Pancreas (tissue), 10 donors: ENCODE measurements around the gene LIMK1. TPM values are rescaled to one million over a fixed set of nuclear protein-coding genes. Genes with fewer than 3 reads are reported as not detected.

Experiments
- ATAC-seq, 4 donors: fragments of 200-7000 bp; cut with Tn5 transposase; one replicate each; pipeline versions ENCODE4 v1.8.0 to v1.9.1; 2020; ENCODE audit warnings: mild to moderate bottlenecking in 4 of 4, moderate library complexity in 4 of 4
- DNase-seq, 6 donors: peaks; one replicate each; pipeline ENCODE4 v3.0.0-alpha.2; 2020
- FAIRE-seq: peaks from 2 replicates; lab custom pipeline; 2012; peaks lifted over from hg19 to GRCh38; lab: Jason Lieb, UNC
- H3K27ac ChIP-seq, 4 donors: fragments of 200-600 bp; sonication (generic); 1 replicate in 3 of 4; 2 replicates in 1 of 4; pipeline versions ENCODE4 v1.5.0 to v1.8.0; 2020
- H3K27me3 ChIP-seq, 4 donors: fragments of 200-600 bp; one replicate each; pipeline ENCODE4 v1.8.0; 2021
- H3K36me3 ChIP-seq, 3 donors: fragments of 200-600 bp; sonication (generic) in 1 of 3; one replicate each; pipeline versions ENCODE4 v1.5.0 to v1.8.0; 2020 to 2021
- H3K4me1 ChIP-seq, 3 donors: fragments of 200-600 bp; one replicate each; pipeline ENCODE4 v1.8.0; 2021
- H3K4me3 ChIP-seq, 4 donors: fragments of 200-600 bp; sonication (generic) in 2 of 4; one replicate each; pipeline versions ENCODE4 v1.5.0 to v1.8.0; 2020 to 2021
- H3K9me3 ChIP-seq, 4 donors: fragments of 200-600 bp; one replicate each; pipeline ENCODE4 v1.8.0; 2021
- WGBS, 2 donors: extraction: QIAGEN DNeasy Blood & Tissue Kit; methylation state at CpG; one replicate each; pipeline ENCODE4 v1.1.7; 2013; 5-methylcytosine and 5-hydroxymethylcytosine counted together
- intact Hi-C, 3 donors: fragments of 100-400 bp; cut with DNase I; formaldehyde crosslinking; loops; one replicate each; pipeline versions ENCODE4 v1.11.1 to v1.14.2; 2022
- polyA plus RNA-seq, 2 donors: library from polyadenylated mRNA; stranded (reverse); fragments of 200-250 nt; gene quantifications; one replicate each; pipeline ENCODE4 v1.2.3, GENCODE V29; 2013
- total RNA-seq, 6 donors: library from RNA; stranded (reverse); fragmentation: NEBNext Ultra II Directional in 4 of 6; extraction: Animal tissue kit (Norgen Biotek cat#: 25700) in 4 of 6; gene quantifications; one replicate each; pipeline versions ENCODE4 v1.2.1 to v1.2.4, GENCODE V29; 2021 to 2023
- TF ChIP-seq, protein P1 (sequence below), 4 donors: fragments of 200-600 bp; sonication (generic) in 3 of 4; IDR thresholded peaks; one replicate each; pipeline versions ENCODE4 v1.5.0 to v1.8.0; 2021; ENCODE audit warnings: antibody characterized with exemption in 4 of 4
- donor health status: healthy with polysubstance abuse.
- donor health status: DM: no; HTN: no; CAD: no; lungs with moderate emphysema.
- donor health status: DM: no; HTN: no; CAD: no.
- donor health status: control.
- donor health status: control.
- donor health status: Bipolar disorder and iron deficiency.
- donor health status: DM: yes; HTN: yes; CAD: no.
- donor health status: DM: no; HTN: no; CAD: no.
- donor health status: DM: no; HTN: no; CAD: no.
- donor health status: DM: yes; HTN: yes; CAD: no.

Gene LIMK1
- total and polyA plus RNA-seq, 8 donors: 4.9 to 22.6 (median 8.5) TPM

DNA sequence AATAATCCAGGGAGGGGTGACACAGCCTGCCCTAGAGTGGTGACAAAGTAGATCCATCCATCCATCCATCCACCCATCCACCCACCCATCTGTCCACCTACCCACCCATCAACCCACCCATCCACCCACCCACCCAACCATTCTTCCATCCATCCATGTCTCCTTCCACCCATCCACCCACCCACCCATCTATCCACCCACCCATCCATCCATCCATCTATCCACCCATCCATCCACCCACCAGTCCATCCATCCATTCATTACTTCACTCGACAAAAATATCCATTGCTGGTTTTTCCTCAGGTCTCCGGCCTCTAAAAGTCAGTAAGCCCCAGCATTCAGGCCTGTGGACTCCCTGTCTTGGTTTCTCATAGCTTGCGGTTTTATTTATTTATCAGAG, 12.5 kb upstream of the LIMK1 start:
- intact Hi-C loops: no loop called here
- TF ChIP-seq, protein P1, sequence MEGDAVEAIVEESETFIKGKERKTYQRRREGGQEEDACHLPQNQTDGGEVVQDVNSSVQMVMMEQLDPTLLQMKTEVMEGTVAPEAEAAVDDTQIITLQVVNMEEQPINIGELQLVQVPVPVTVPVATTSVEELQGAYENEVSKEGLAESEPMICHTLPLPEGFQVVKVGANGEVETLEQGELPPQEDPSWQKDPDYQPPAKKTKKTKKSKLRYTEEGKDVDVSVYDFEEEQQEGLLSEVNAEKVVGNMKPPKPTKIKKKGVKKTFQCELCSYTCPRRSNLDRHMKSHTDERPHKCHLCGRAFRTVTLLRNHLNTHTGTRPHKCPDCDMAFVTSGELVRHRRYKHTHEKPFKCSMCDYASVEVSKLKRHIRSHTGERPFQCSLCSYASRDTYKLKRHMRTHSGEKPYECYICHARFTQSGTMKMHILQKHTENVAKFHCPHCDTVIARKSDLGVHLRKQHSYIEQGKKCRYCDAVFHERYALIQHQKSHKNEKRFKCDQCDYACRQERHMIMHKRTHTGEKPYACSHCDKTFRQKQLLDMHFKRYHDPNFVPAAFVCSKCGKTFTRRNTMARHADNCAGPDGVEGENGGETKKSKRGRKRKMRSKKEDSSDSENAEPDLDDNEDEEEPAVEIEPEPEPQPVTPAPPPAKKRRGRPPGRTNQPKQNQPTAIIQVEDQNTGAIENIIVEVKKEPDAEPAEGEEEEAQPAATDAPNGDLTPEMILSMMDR (IDR thresholded peaks at IDR 0.05): no peak
- H3K36me3 ChIP-seq: no peaks in the 10 kb centered on the region
- no peak for DNase-seq
- no peaks in the 10 kb centered on the region for H3K27me3 ChIP-seq
- no peak overlapping the region for H3K4me3 ChIP-seq
- FAIRE-seq: no peak
- H3K9me3 ChIP-seq: no peaks in the 10 kb centered on the region
- no peaks in the 10 kb centered on the region for H3K4me1 ChIP-seq
- no peak for ATAC-seq
- WGBS, 2 donors: 93 to 94% methylated on average over 3 of the region's 3 CpGs
- no peak overlapping the region for H3K27ac ChIP-seq

DNA sequence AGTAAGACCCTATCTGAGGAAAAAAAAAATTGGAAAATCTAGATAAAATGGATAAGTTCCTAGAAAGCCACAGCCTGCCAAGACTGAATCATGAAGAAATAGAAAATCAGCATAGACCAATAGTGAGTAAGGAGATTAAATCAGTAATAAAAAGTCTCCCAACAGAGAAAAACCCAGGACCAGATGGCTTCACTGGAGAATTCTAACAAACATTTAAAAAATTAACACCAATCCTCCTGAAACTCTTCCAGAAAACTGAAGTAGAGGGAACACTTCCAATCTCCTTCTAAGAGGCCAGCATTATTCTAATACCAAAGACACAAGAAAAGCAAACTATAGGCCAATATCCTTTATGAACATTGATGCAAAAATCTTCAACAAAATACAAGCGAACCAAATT, 8.8 kb upstream of the LIMK1 start:
- Histone ChIP-seq H3K4me1 (no peaks in the 10 kb centered on the region), H3K27me3 (no peaks in the 10 kb centered on the region), H3K36me3 (no peaks in the 10 kb centered on the region), H3K4me3 (no peak overlapping the region), H3K27ac (no peak overlapping the region), H3K9me3 (no peaks in the 10 kb centered on the region)
- ATAC-seq: no peak
- FAIRE-seq: no peak
- intact Hi-C loops: no loop called here
- TF ChIP-seq, protein P1 (IDR thresholded peaks at IDR 0.05): no peak
- DNase-seq: no peak
- WGBS, 2 donors: 89 to 95% methylated on average over 1 of the region's 1 CpG

DNA sequence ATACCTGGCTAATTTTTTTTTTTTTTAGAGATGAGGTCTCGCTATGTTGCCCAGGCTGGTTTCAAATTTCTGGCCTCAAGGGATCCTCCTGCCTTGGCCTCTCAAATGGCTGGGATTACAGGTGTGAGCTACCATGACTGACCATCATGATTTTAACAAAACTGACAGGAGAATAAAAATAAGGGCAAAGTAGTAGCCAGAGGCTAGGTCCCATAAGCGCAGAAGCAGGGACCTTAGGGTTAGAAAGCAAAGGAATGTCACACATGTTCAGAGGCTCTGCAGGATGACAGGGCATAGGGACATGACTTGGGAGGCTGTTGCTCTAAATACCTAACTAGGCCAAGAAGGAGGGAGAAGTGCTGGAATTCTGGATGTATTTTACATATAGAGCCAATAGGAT, 5.1 kb upstream of the LIMK1 start:
- WGBS, 2 donors: 97 to 98% methylated on average over 2 of the region's 2 CpGs
- TF ChIP-seq, protein P1 (IDR thresholded peaks at IDR 0.05): no peak
- no peak overlapping the region for H3K4me3 ChIP-seq
- DNase-seq (no peak), FAIRE-seq (no peak), ATAC-seq (no peak)
- H3K9me3 ChIP-seq: no peaks in the 10 kb centered on the region
- H3K36me3 ChIP-seq: no peaks in the 10 kb centered on the region
- H3K4me1 ChIP-seq: peaks cover 0 to 3% (median 0%) of the 10 kb centered on the region in 3 donors
- no peaks in the 10 kb centered on the region for H3K27me3 ChIP-seq
- intact Hi-C loops: no loop called here
- no peak overlapping the region for H3K27ac ChIP-seq

DNA sequence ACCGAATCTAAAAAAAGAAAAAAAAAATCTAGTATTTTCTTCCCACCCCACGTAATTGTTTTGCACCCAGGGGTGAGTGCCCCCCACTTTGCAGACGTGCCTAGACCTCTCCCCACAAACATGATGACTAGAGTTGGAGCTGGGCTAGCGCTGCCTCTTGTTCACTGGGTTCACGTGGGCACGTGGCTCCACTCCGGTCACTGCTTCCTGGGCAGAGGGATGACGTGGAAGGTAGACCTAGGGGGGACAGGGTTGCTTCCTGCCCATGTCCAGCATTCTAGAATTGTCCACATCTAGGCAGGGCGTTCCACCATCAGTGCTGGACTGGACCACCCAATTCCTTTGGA, 861 bp upstream of the LIMK1 start:
- Histone ChIP-seq H3K4me3 (peak overlapping the region in 1 of 4 donors; percentile 36), H3K36me3 (peaks cover 0 to 5% (median 0%) of the 10 kb centered on the region in 3 donors), H3K4me1 (peaks cover 0 to 9% (median 8%) of the 10 kb centered on the region in 3 donors), H3K27ac (no peak overlapping the region), H3K9me3 (no peaks in the 10 kb centered on the region), H3K27me3 (no peaks in the 10 kb centered on the region)
- TF ChIP-seq, protein P1 (IDR thresholded peaks at IDR 0.05): no peak
- FAIRE-seq: no peak
- intact Hi-C loops: no loop called here
- ATAC-seq: no peak
- DNase-seq: no peak
- 87 to 94% methylated on average over 9 of the region's 9 CpGs for WGBS, 2 donors

- Histone ChIP-seq H3K27me3 (no peaks in the 10 kb centered on the region), H3K9me3 (no peaks in the 10 kb centered on the region), H3K27ac (no peak overlapping the region), H3K4me3 (peak overlapping the region; percentile 51 to 72 (median 66)), H3K36me3 (peaks cover 0 to 5% (median 0%) of the 10 kb centered on the region in 3 donors), H3K4me1 (peaks cover 0 to 9% (median 8%) of the 10 kb centered on the region in 3 donors)
- FAIRE-seq: no peak
- intact Hi-C loops: no loop called here
- 1 to 2% methylated on average over 29 to 59 of the region's 61 CpGs for WGBS, 2 donors
- ATAC-seq: peak; percentile 45 to 55 (median 54)
- TF ChIP-seq, protein P1 (IDR thresholded peaks at IDR 0.05): no peak
- peak in 5 of 6 donors; percentile 49 to 86 (median 65) for DNase-seq
Observed at GRCh38 chr7:74083928-74084721, 521 bp downstream of the LIMK1 start.
